WTC11 (cell line): ENCODE measurements around the gene MUC3A. TPM values are rescaled to one million over a fixed set of nuclear protein-coding genes. Genes with fewer than 3 reads are reported as not detected.
A peak's percentile ranks its signal among the peaks of the same experiment; 100 is the strongest.

ENCODE experiments used
- ATAC-seq: fragments of 200-7000 bp; cut with Tn5 transposase; 2 replicates; pipeline ENCODE4 v1.10.0; 2021; ENCODE audit warnings: mild to moderate bottlenecking, moderate library complexity
- CTCF ChIA-PET: fragments of 300-600 bp; sonication (Branson Sonifier 250); formaldehyde crosslinking; loops from one replicate; lab custom pipeline; 2021; ENCODE audit warnings: antibody characterized with exemption; lab: Charles Lee
- POLR2A ChIA-PET: fragments of 350-600 bp; sonication (Branson Sonifier 250); formaldehyde crosslinking; loops from one replicate; lab custom pipeline; 2021; ENCODE audit warnings: antibody characterized with exemption; lab: Charles Lee
- DNase-seq: peaks from one replicate; pipeline ENCODE4 v3.0.0; 2021; ENCODE audit warnings: low spot score
- H3K27ac Mint-ChIP-seq: 2 replicates; pipeline ENCODE4 v1.8.0; 2021; ENCODE audit warnings: mixed read lengths
- H3K27me3 Mint-ChIP-seq: 2 replicates; pipeline ENCODE4 v1.8.0; 2021; ENCODE audit warnings: low read depth, mild to moderate bottlenecking, moderate library complexity, mixed read lengths
- H3K36me3 Mint-ChIP-seq: 2 replicates; pipeline ENCODE4 v1.8.0; 2021; ENCODE audit warnings: mixed read lengths
- H3K4me1 Mint-ChIP-seq: 2 replicates; pipeline ENCODE4 v1.8.0; 2022; ENCODE audit warnings: mixed read lengths
- H3K4me3 Mint-ChIP-seq: 2 replicates; pipeline ENCODE4 v1.8.0; 2021; ENCODE audit warnings: mild to moderate bottlenecking, moderate library complexity, mixed read lengths
- H3K9me3 Mint-ChIP-seq: 2 replicates; pipeline ENCODE4 v1.8.0; 2021; ENCODE audit warnings: mixed read lengths
- E2F4 ChIP-seq: sonication (generic); formaldehyde crosslinking; IDR thresholded peaks from 2 replicates; pipeline ENCODE4 v1.8.1; 2022; ENCODE audit warnings: low read depth, mild to moderate bottlenecking, moderate library complexity, missing genetic modification reagents, borderline replicate concordance
- ELF4 ChIP-seq: sonication (generic); formaldehyde crosslinking; IDR thresholded peaks from 2 replicates; pipeline ENCODE4 v1.8.1; 2022; ENCODE audit warnings: low read depth, mild to moderate bottlenecking, moderate library complexity, missing genetic modification reagents
- GABPB1 ChIP-seq: sonication (generic); formaldehyde crosslinking; IDR thresholded peaks from 2 replicates; pipeline ENCODE4 v1.8.1; 2023; ENCODE audit warnings: mild to moderate bottlenecking, missing genetic modification reagents
- GTF2I ChIP-seq: fragments of 250-450 bp; sonication (Bioruptor Pico); conservative IDR thresholded peaks from 2 replicates; pipeline ENCODE4 v1.4.0; 2021; ENCODE audit warnings: mild to moderate bottlenecking
- HMGXB4 ChIP-seq: sonication (generic); formaldehyde crosslinking; IDR thresholded peaks from 2 replicates; pipeline ENCODE4 v1.8.1; 2023; ENCODE audit warnings: mild to moderate bottlenecking, moderate library complexity, missing genetic modification reagents
- IRF2 ChIP-seq: sonication (generic); formaldehyde crosslinking; IDR thresholded peaks from 2 replicates; pipeline ENCODE4 v1.8.0; 2022; ENCODE audit warnings: low read depth, missing genetic modification reagents, borderline replicate concordance
- NR1H2 ChIP-seq: sonication (generic); formaldehyde crosslinking; IDR thresholded peaks from 2 replicates; pipeline ENCODE4 v1.9.0; 2021; ENCODE audit warnings: mild to moderate bottlenecking, moderate library complexity, missing genetic modification reagents
- NR3C1 ChIP-seq: sonication (generic); formaldehyde crosslinking; conservative IDR thresholded peaks from 2 replicates; pipeline ENCODE4 v1.8.1; 2023; ENCODE audit warnings: low read depth, mild to moderate bottlenecking, missing genetic modification reagents
- OVOL2 ChIP-seq: fragments of 250-450 bp; sonication (Bioruptor Pico); IDR thresholded peaks from 2 replicates; pipeline ENCODE4 v1.9.0; 2021; ENCODE audit warnings: mild to moderate bottlenecking, borderline replicate concordance
- RELA ChIP-seq: sonication (generic); formaldehyde crosslinking; IDR thresholded peaks from 2 replicates; pipeline ENCODE4 v1.8.1; 2022; ENCODE audit warnings: missing genetic modification reagents, mild to moderate bottlenecking, borderline replicate concordance
- RORB ChIP-seq: fragments of 250-450 bp; sonication (Bioruptor Pico); IDR thresholded peaks from 2 replicates; pipeline ENCODE4 v1.9.0; 2021; ENCODE audit warnings: mild to moderate bottlenecking
- SMAD4 ChIP-seq: sonication (generic); formaldehyde crosslinking; IDR thresholded peaks from 2 replicates; pipeline ENCODE4 v1.8.0; 2022; ENCODE audit warnings: mild to moderate bottlenecking, missing genetic modification reagents
- TEAD4 ChIP-seq: sonication (generic); formaldehyde crosslinking; IDR thresholded peaks from 2 replicates; pipeline ENCODE4 v1.8.0; 2022; ENCODE audit warnings: mild to moderate bottlenecking, missing genetic modification reagents
- TP53 ChIP-seq: sonication (generic); formaldehyde crosslinking; IDR thresholded peaks from 2 replicates; pipeline ENCODE4 v1.8.1; 2023; ENCODE audit warnings: mild to moderate bottlenecking, missing genetic modification reagents
- ZBTB21 ChIP-seq: sonication (generic); formaldehyde crosslinking; IDR thresholded peaks from 2 replicates; pipeline ENCODE4 v1.8.1; 2023; ENCODE audit warnings: mild to moderate bottlenecking, missing genetic modification reagents, borderline replicate concordance
- ZMAT4 ChIP-seq: fragments of 250-450 bp; sonication (Bioruptor Pico); IDR thresholded peaks from 2 replicates; pipeline ENCODE4 v1.9.0; 2021; ENCODE audit warnings: mild to moderate bottlenecking
- ZNF219 ChIP-seq: sonication (generic); formaldehyde crosslinking; IDR thresholded peaks from 2 replicates; pipeline ENCODE4 v1.8.0; 2023; ENCODE audit warnings: missing genetic modification reagents, mild to moderate bottlenecking, borderline replicate concordance
- ZNF671 ChIP-seq: fragments of 250-450 bp; sonication (Bioruptor Pico); IDR thresholded peaks from 2 replicates; pipeline ENCODE4 v1.8.0; 2021; ENCODE audit warnings: mild to moderate bottlenecking
- total RNA-seq: library from RNA; stranded (reverse); gene quantifications from 3 replicates; pipeline ENCODE4 v1.2.3, GENCODE V29; 2021
- TF ChIP-seq, protein P1 (sequence below): sonication (generic); formaldehyde crosslinking; IDR thresholded peaks from 2 replicates; pipeline ENCODE4 v1.8.1; 2022; ENCODE audit warnings: missing genetic modification reagents, borderline replicate concordance
- TF ChIP-seq, protein P2 (sequence below): sonication (generic); formaldehyde crosslinking; IDR thresholded peaks from 2 replicates; pipeline ENCODE4 v1.8.1; 2022; ENCODE audit warnings: mild to moderate bottlenecking, missing genetic modification reagents, moderate library complexity, borderline replicate concordance

The MUC3A gene
- total RNA-seq, 1 experiment from 2014 or later = 50.6 TPM

DNA sequence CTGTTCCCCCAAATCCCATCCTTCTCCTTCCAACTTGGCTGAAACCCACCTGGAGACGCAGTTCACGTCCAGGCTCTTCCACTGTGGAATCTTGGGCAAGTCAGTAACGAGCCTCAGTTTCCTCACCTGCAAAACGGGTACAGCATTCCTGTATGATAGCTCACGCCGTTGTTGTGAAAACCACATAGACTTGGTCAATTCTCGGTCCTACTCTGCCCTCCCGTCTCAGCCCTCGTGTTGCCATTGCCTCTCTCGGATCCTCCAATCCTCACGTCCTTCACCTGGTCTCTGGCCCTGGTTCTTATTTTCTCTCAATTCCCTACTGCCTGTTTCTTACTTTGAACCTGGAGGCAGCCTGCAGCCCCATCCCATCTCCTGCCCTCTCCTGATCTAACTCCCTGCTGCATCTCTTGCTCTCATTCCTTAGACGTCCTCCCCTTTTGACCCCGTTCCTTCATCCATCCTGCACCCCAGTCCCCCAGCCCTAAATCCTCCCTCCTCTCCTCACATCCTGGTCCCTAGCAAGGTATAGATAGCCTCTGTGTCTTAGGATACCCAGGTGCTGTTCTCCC is 18.0 kb downstream of the MUC3A start:
- peaks cover 30% of the 10 kb centered on the region for H3K27me3 Mint-ChIP-seq
- no peak for ATAC-seq
- peak overlapping the region; percentile 79 for H3K4me3 Mint-ChIP-seq
- peaks cover 44% of the 10 kb centered on the region for H3K4me1 Mint-ChIP-seq
- H3K9me3 Mint-ChIP-seq = no peaks in the 10 kb centered on the region
- no peak overlapping the region for H3K27ac Mint-ChIP-seq
- peaks cover 5% of the 10 kb centered on the region; the same call in 1 of the 2 replicates for H3K36me3 Mint-ChIP-seq
- POLR2A ChIA-PET = no interaction called here
- CTCF ChIA-PET = interaction anchor here (1.0 to 1.5 kb wide), 2 partner anchors 16 to 110 kb away, joined by 3 to 6 read pairs; no protein-coding TSS in a partner anchor
- TF ChIP-seq ZMAT4 (no peak), ZBTB21 (CRISPR knock-in tag) (no peak), TP53 (CRISPR knock-in tag) (no peak), RELA (no peak), GTF2I (CRISPR knock-in tag) (peak; percentile 82), NR3C1 (CRISPR knock-in tag) (no peak), ZNF219 (CRISPR knock-in tag) (no peak)
- TF ChIP-seq, all 79 proteins: peak for 1
- DNase-seq = no peak

- CTCF ChIA-PET = interaction anchor here (1.5 kb wide), 1 partner anchor 17 kb away, joined by 6 read pairs; no protein-coding TSS in a partner anchor
- TF ChIP-seq OVOL2 (CRISPR knock-in tag) (no peak), E2F4 (CRISPR knock-in tag) (no peak), SMAD4 (CRISPR knock-in tag) (no peak), HMGXB4 (CRISPR knock-in tag) (no peak), GTF2I (CRISPR knock-in tag) (no peak), IRF2 (CRISPR knock-in tag) (no peak), TEAD4 (CRISPR knock-in tag) (no peak)
- TF ChIP-seq, protein P1, sequence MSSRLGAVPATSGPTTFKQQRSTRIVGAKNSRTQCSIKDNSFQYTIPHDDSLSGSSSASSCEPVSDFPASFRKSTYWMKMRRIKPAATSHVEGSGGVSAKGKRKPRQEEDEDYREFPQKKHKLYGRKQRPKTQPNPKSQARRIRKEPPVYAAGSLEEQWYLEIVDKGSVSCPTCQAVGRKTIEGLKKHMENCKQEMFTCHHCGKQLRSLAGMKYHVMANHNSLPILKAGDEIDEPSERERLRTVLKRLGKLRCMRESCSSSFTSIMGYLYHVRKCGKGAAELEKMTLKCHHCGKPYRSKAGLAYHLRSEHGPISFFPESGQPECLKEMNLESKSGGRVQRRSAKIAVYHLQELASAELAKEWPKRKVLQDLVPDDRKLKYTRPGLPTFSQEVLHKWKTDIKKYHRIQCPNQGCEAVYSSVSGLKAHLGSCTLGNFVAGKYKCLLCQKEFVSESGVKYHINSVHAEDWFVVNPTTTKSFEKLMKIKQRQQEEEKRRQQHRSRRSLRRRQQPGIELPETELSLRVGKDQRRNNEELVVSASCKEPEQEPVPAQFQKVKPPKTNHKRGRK = no peak
- TF ChIP-seq, all 79 proteins: peak for 0
- POLR2A ChIA-PET = no interaction called here
- no peak for ATAC-seq
- Mint-ChIP-seq H3K9me3 (no peaks in the 10 kb centered on the region), H3K4me1 (peaks cover 44% of the 10 kb centered on the region), H3K4me3 (peak overlapping the region; percentile 79), H3K36me3 (peaks cover 5% of the 10 kb centered on the region; the same call in 1 of the 2 replicates), H3K27me3 (peaks cover 29% of the 10 kb centered on the region), H3K27ac (no peak overlapping the region)
- no peak for DNase-seq
These were observed 18.7 kb downstream of the MUC3A start for GRCh38 chr7:100968031-100968430.

DNA sequence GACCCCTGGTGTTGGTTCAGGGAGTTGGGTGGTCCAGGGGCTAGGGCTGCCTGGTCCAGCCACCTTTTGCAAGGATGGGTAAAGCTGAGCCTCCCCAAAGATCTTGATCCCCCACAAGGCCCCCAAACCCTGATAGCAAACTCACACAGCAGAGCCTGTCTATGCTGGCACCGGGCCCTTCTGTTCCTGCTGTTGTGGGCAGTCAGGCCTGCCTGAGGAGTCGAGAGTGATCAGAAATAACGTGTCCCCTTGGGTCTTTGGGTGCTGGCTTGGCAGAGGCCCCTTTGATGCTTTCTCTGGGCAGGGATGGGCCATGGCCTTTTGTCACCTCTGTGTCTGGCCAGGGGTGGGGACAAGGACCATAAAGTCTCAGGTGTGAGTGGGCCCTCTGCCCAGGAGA is 19.3 kb downstream of the MUC3A start:
- peaks cover 25% of the 10 kb centered on the region for H3K27me3 Mint-ChIP-seq
- no peak for TF ChIP-seq ELF4 (CRISPR knock-in tag)
- TF ChIP-seq GABPB1 = no peak
- no peak for TF ChIP-seq TP53 (CRISPR knock-in tag)
- TF ChIP-seq SMAD4 (CRISPR knock-in tag) = no peak
- no peak for TF ChIP-seq NR1H2 (CRISPR knock-in tag)
- no peak for TF ChIP-seq ZNF671 (CRISPR knock-in tag)
- TF ChIP-seq, protein P2, sequence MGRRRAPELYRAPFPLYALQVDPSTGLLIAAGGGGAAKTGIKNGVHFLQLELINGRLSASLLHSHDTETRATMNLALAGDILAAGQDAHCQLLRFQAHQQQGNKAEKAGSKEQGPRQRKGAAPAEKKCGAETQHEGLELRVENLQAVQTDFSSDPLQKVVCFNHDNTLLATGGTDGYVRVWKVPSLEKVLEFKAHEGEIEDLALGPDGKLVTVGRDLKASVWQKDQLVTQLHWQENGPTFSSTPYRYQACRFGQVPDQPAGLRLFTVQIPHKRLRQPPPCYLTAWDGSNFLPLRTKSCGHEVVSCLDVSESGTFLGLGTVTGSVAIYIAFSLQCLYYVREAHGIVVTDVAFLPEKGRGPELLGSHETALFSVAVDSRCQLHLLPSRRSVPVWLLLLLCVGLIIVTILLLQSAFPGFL (CRISPR knock-in tag) = no peak
- no peak for TF ChIP-seq NR3C1 (CRISPR knock-in tag)
- no peak for TF ChIP-seq ZBTB21 (CRISPR knock-in tag)
- no peak for TF ChIP-seq ZMAT4
- TF ChIP-seq RORB (CRISPR knock-in tag) = no peak

More for the DNA sequence above, 19.3 kb downstream of the MUC3A start:
- peaks cover 44% of the 10 kb centered on the region for H3K4me1 Mint-ChIP-seq
- no peaks in the 10 kb centered on the region for H3K9me3 Mint-ChIP-seq
- ChIA-PET CTCF (interaction anchor here (1.5 kb wide), 1 partner anchor 18 kb away, joined by 6 read pairs; no protein-coding TSS in a partner anchor), POLR2A (no interaction called here)
- DNase-seq (no peak), ATAC-seq (no peak)
- H3K36me3 Mint-ChIP-seq = peaks cover 5% of the 10 kb centered on the region; the same call in 1 of the 2 replicates
- H3K27ac Mint-ChIP-seq = no peak overlapping the region
- no peak overlapping the region for H3K4me3 Mint-ChIP-seq
